Karpas-422 (cell line): ENCODE data around the gene GALNT10. TPM values are rescaled to one million over a fixed set of nuclear protein-coding genes. Genes with fewer than 3 reads are reported as not detected.

Experiments
- DNase-seq: peaks from one replicate; pipeline ENCODE4 v3.0.0-alpha.2; 2015
- H2AFZ ChIP-seq: fragments of 200-600 bp; sonication (generic); 2 replicates; pipeline ENCODE4 v1.6.1; 2014; ENCODE audit warnings: antibody characterized with exemption, low read length, mixed read lengths
- H3K27ac ChIP-seq: fragments of 200-600 bp; sonication (generic); 2 replicates; pipeline ENCODE4 v1.5.1; 2014; ENCODE audit warnings: mild to moderate bottlenecking, low read length, moderate library complexity
- H3K27me3 ChIP-seq: fragments of 200-600 bp; sonication (generic); 2 replicates; pipeline ENCODE4 v1.6.1; 2014; ENCODE audit warnings: low read length, mixed read lengths
- H3K36me3 ChIP-seq: fragments of 200-600 bp; sonication (generic); 2 replicates; pipeline ENCODE4 v1.6.1; 2014; ENCODE audit warnings: low read length, mixed read lengths; ENCODE audit not compliant: insufficient read depth
- H3K4me1 ChIP-seq: fragments of 200-600 bp; sonication (generic); 2 replicates; pipeline ENCODE4 v1.6.1; 2014; ENCODE audit warnings: mild to moderate bottlenecking, low read length, mixed read lengths
- H3K4me2 ChIP-seq: fragments of 200-600 bp; sonication (generic); 2 replicates; pipeline ENCODE4 v1.6.1; 2014; ENCODE audit warnings: low read length, low read depth, mild to moderate bottlenecking; ENCODE audit not compliant: poor library complexity, severe bottlenecking
- H3K4me3 ChIP-seq: fragments of 200-600 bp; sonication (generic); 2 replicates; pipeline ENCODE4 v1.5.1; 2014; ENCODE audit warnings: mild to moderate bottlenecking, antibody characterized with exemption, low read length, mixed read lengths
- H3K79me2 ChIP-seq: fragments of 200-600 bp; sonication (generic); 2 replicates; pipeline ENCODE4 v1.6.1; 2014; ENCODE audit warnings: mild to moderate bottlenecking, low read length, mixed read lengths
- H3K9ac ChIP-seq: fragments of 200-600 bp; sonication (generic); 2 replicates; pipeline ENCODE4 v1.6.0; 2014; ENCODE audit warnings: low read length
- H3K9me2 ChIP-seq: fragments of 200-600 bp; sonication (generic), shearing (Covaris generic); replicated peaks from 2 replicates; pipeline ENCODE4 v1.6.0; 2014; ENCODE audit warnings: mild to moderate bottlenecking, low read length, moderate library complexity; ENCODE audit not compliant: insufficient read depth
- H3K9me3 ChIP-seq: fragments of 300-700, 200-600 bp; sonication (generic); 2 replicates; pipeline ENCODE4 v1.6.1; 2014; ENCODE audit warnings: low read length, mixed read lengths
- H4K20me1 ChIP-seq: fragments of 200-600 bp; sonication (generic); 2 replicates; pipeline ENCODE4 v1.6.1; 2014; ENCODE audit warnings: mild to moderate bottlenecking, antibody characterized with exemption, low read length, low read depth; ENCODE audit not compliant: insufficient read depth
- total RNA-seq: library from RNA; depleted of rRNA; stranded (reverse); fragments of >200 nt; shearing (Covaris generic); gene quantifications from 2 replicates; pipeline ENCODE4 v1.2.3, GENCODE V29; 2014; ENCODE audit warnings: low replicate concordance

GALNT10 gene
- total RNA-seq, 1 experiment from 2014 or later, result 3.6 TPM

- H3K9me2 ChIP-seq, result no peaks in the 10 kb centered on the region
- H3K4me1 ChIP-seq, result no peaks in the 10 kb centered on the region
- H3K9ac ChIP-seq, result no peak overlapping the region
- H3K36me3 ChIP-seq, result no peaks in the 10 kb centered on the region
- no peaks in the 10 kb centered on the region for H4K20me1 ChIP-seq
- no peak overlapping the region for H3K4me3 ChIP-seq
- H3K4me2 ChIP-seq, result no peak overlapping the region
- H3K79me2 ChIP-seq, result no peaks in the 10 kb centered on the region
- no peaks in the 10 kb centered on the region for H3K27me3 ChIP-seq
- peaks cover 5% of the 10 kb centered on the region; the same call in 1 of the 2 replicates for H3K9me3 ChIP-seq
- no peak for DNase-seq
- H2AFZ ChIP-seq, result no peak overlapping the region
- no peak overlapping the region for H3K27ac ChIP-seq
These were observed 237.7 kb downstream of the GALNT10 start for GRCh38 chr5:154428208-154428607.

GRCh38 chr5:154429341-154429740 is 238.8 kb downstream of the GALNT10 start:
- no peaks in the 10 kb centered on the region for H3K27me3 ChIP-seq
- H3K4me3 ChIP-seq, result no peak overlapping the region
- H3K9me2 ChIP-seq, result no peaks in the 10 kb centered on the region
- H3K4me2 ChIP-seq, result no peak overlapping the region
- H4K20me1 ChIP-seq, result no peaks in the 10 kb centered on the region
- no peak overlapping the region for H3K9ac ChIP-seq
- H3K4me1 ChIP-seq, result no peaks in the 10 kb centered on the region
- H2AFZ ChIP-seq, result no peak overlapping the region
- H3K9me3 ChIP-seq, result 0 out of 2 replicates have a peak, but pooled peaks cover 5% of the 10 kb centered on the region
- H3K79me2 ChIP-seq, result peaks cover 2% of the 10 kb centered on the region; the same call in 1 of the 2 replicates
- no peak for DNase-seq
- H3K27ac ChIP-seq, result no peak overlapping the region
- H3K36me3 ChIP-seq, result peaks cover 4% of the 10 kb centered on the region; the same call in 1 of the 2 replicates

- H3K4me3 ChIP-seq, result no peak overlapping the region
- H3K79me2 ChIP-seq, result peaks cover 2% of the 10 kb centered on the region; the same call in 1 of the 2 replicates
- H3K4me1 ChIP-seq, result no peaks in the 10 kb centered on the region
- H3K27me3 ChIP-seq, result no peaks in the 10 kb centered on the region
- H4K20me1 ChIP-seq, result no peaks in the 10 kb centered on the region
- DNase-seq, result no peak
- H3K9ac ChIP-seq, result no peak overlapping the region
- no peak overlapping the region for H3K27ac ChIP-seq
- no peaks in the 10 kb centered on the region for H3K9me2 ChIP-seq
- H3K4me2 ChIP-seq, result no peak overlapping the region
- 0 out of 2 replicates have a peak, but pooled peaks cover 5% of the 10 kb centered on the region for H3K9me3 ChIP-seq
- H2AFZ ChIP-seq, result no peak overlapping the region
- H3K36me3 ChIP-seq, result peaks cover 5% of the 10 kb centered on the region; the same call in 1 of the 2 replicates
These were observed 239.9 kb downstream of the GALNT10 start for GRCh38 chr5:154430466-154430865.

- Histone ChIP-seq H3K27me3 (no peaks in the 10 kb centered on the region), H2AFZ (no peak overlapping the region), H3K27ac (no peak overlapping the region), H3K9me2 (no peaks in the 10 kb centered on the region), H4K20me1 (no peaks in the 10 kb centered on the region), H3K9me3 (0 out of 2 replicates have a peak, but pooled peaks cover 5% of the 10 kb centered on the region), H3K79me2 (peaks cover 2% of the 10 kb centered on the region; the same call in 1 of the 2 replicates), H3K4me1 (no peaks in the 10 kb centered on the region), H3K4me3 (no peak overlapping the region), H3K9ac (no peak overlapping the region), H3K36me3 (peaks cover 8% of the 10 kb centered on the region; the same call in 1 of the 2 replicates), H3K4me2 (no peak overlapping the region)
- no peak for DNase-seq
These were observed 240.6 kb downstream of the GALNT10 start for GRCh38 chr5:154430961-154431630.

DNA sequence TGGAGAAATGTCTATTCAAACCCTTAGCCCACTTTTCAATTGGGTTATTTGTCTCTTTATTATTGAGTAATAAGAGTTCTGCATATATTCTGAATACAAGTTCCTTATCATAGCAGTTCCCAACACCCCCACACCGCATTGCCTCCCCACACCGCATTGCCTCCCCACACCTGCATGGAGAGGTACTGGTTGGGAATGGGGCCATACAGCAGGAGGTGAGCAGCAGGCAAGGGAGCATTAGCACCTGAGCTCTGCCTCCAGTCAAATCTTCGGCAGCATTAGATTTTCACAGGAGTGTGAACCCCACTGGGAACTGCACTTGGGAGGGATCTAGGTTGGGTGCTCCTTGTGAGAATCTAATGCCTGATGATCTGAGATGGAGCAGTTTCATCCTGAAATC is 244.7 kb downstream of the GALNT10 start:
- no peaks in the 10 kb centered on the region for H3K27me3 ChIP-seq
- no peak overlapping the region for H3K27ac ChIP-seq
- H2AFZ ChIP-seq, result no peak overlapping the region
- H3K9me2 ChIP-seq, result no peaks in the 10 kb centered on the region
- H3K9me3 ChIP-seq, result no peaks in the 10 kb centered on the region
- no peak overlapping the region for H3K4me2 ChIP-seq
- peaks cover 2% of the 10 kb centered on the region; the same call in 1 of the 2 replicates for H3K79me2 ChIP-seq
- DNase-seq, result no peak
- no peak overlapping the region for H3K9ac ChIP-seq
- no peaks in the 10 kb centered on the region for H3K4me1 ChIP-seq
- peaks cover 28% of the 10 kb centered on the region for H3K36me3 ChIP-seq
- no peak overlapping the region for H3K4me3 ChIP-seq
- H4K20me1 ChIP-seq, result no peaks in the 10 kb centered on the region

GRCh38 chr5:154437281-154437965 is 246.9 kb downstream of the GALNT10 start:
- Histone ChIP-seq H3K79me2 (peaks cover 14% of the 10 kb centered on the region), H3K9me3 (no peaks in the 10 kb centered on the region), H3K4me3 (no peak overlapping the region), H3K27me3 (no peaks in the 10 kb centered on the region), H3K4me2 (no peak overlapping the region), H3K9me2 (no peaks in the 10 kb centered on the region), H3K9ac (no peak overlapping the region), H3K27ac (no peak overlapping the region), H4K20me1 (no peaks in the 10 kb centered on the region), H3K36me3 (peaks cover 42% of the 10 kb centered on the region), H3K4me1 (no peaks in the 10 kb centered on the region), H2AFZ (no peak overlapping the region)
- DNase-seq, result no peak

- Histone ChIP-seq H3K9me2 (no peaks in the 10 kb centered on the region), H3K9me3 (no peaks in the 10 kb centered on the region), H3K27me3 (no peaks in the 10 kb centered on the region), H3K9ac (no peak overlapping the region), H4K20me1 (no peaks in the 10 kb centered on the region), H3K4me1 (peaks cover 12% of the 10 kb centered on the region), H3K79me2 (peaks cover 38% of the 10 kb centered on the region), H3K4me2 (no peak overlapping the region), H2AFZ (no peak overlapping the region), H3K4me3 (no peak overlapping the region), H3K36me3 (peaks cover 38% of the 10 kb centered on the region), H3K27ac (no peak overlapping the region)
- no peak for DNase-seq
These were observed 250.0 kb downstream of the GALNT10 start for GRCh38 chr5:154440540-154440939.

DNA sequence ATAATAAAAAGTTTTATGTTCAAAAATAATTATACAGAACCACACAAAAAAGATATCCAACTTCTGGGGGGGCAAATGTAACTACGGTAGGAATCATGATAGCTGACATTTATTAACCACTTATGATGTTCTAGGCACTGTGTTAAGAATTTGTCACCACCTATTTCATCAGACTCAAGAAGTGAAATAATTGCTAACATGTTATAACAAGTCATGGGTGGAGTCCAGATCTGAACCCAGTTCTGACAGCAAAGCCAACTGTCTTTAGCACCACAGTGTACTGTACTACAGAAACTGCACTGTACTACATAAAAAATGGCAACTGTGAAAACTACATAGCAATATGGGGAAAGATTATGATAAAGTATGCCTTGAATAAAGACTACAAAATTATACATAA is 252.3 kb downstream of the GALNT10 start:
- H3K27ac ChIP-seq, result no peak overlapping the region
- no peaks in the 10 kb centered on the region for H3K9me2 ChIP-seq
- H4K20me1 ChIP-seq, result peaks cover 8% of the 10 kb centered on the region
- H2AFZ ChIP-seq, result no peak overlapping the region
- H3K27me3 ChIP-seq, result no peaks in the 10 kb centered on the region
- H3K79me2 ChIP-seq, result peaks cover 56% of the 10 kb centered on the region
- DNase-seq, result no peak
- H3K4me2 ChIP-seq, result no peak overlapping the region
- H3K4me1 ChIP-seq, result peaks cover 22% of the 10 kb centered on the region
- H3K36me3 ChIP-seq, result peaks cover 28% of the 10 kb centered on the region
- no peaks in the 10 kb centered on the region for H3K9me3 ChIP-seq
- H3K4me3 ChIP-seq, result no peak overlapping the region
- no peak overlapping the region for H3K9ac ChIP-seq
